Measurements from ENCODE around the gene PIP5KL1. TPM values are rescaled to one million over a fixed set of nuclear protein-coding genes. Genes with fewer than 3 reads are reported as not detected.

Gene PIP5KL1
- total RNA-seq, 1 donor from 2014 or later: 0.51 TPM

- no peak for DNase-seq
These were observed 17.7 kb downstream of the PIP5KL1 start for GRCh38 chr9:127912882-127913281.

- DNase-seq: no peak
These were observed 18.3 kb downstream of the PIP5KL1 start for GRCh38 chr9:127912296-127912695.

- DNase-seq: peak; percentile 58
These were observed 19.9 kb downstream of the PIP5KL1 start for GRCh38 chr9:127910613-127911205.

- no peak for DNase-seq
These were observed 20.7 kb downstream of the PIP5KL1 start for GRCh38 chr9:127909839-127910273.

GRCh38 chr9:127908660-127908926, 22.0 kb downstream of the PIP5KL1 start:
- DNase-seq: no peak

GRCh38 chr9:127907867-127908659, 22.5 kb downstream of the PIP5KL1 start:
- no peak for DNase-seq

GRCh38 chr9:127905788-127906191, 24.8 kb downstream of the PIP5KL1 start:
- no peak for DNase-seq

GRCh38 chr9:127905004-127905728, 25.4 kb downstream of the PIP5KL1 start:
- no peak for DNase-seq

- DNase-seq: no peak
These were observed 26.0 kb downstream of the PIP5KL1 start for GRCh38 chr9:127904561-127905003.

GRCh38 chr9:127903557-127904475, 26.8 kb downstream of the PIP5KL1 start:
- DNase-seq: peak; percentile 55

GRCh38 chr9:127899128-127899943, 31.2 kb downstream of the PIP5KL1 start, which contains the start of gene ST6GALNAC6:
TSS of gene ST6GALNAC6 (minus strand) at chr9:127899603. CDS start at chr9:127897981, 1,622 bp downstream.
- DNase-seq: peak; percentile 83

- peak; percentile 80 for DNase-seq
These were observed 32.0 kb downstream of the PIP5KL1 start for GRCh38 chr9:127898433-127899127.

- peak; percentile 79 for DNase-seq
These were observed 33.3 kb downstream of the PIP5KL1 start for GRCh38 chr9:127897193-127897692.

- DNase-seq: no peak
These were observed 34.0 kb downstream of the PIP5KL1 start for GRCh38 chr9:127896395-127897192.

- DNase-seq: no peak
These were observed 34.8 kb downstream of the PIP5KL1 start for GRCh38 chr9:127895811-127896210.

GRCh38 chr9:127893392-127893791, 37.2 kb downstream of the PIP5KL1 start:
- no peak for DNase-seq

GRCh38 chr9:127892831-127893230, 37.7 kb downstream of the PIP5KL1 start:
- DNase-seq: no peak

- DNase-seq: no peak
These were observed 40.5 kb downstream of the PIP5KL1 start for GRCh38 chr9:127890053-127890452.

- DNase-seq: no peak
These were observed 42.8 kb downstream of the PIP5KL1 start for GRCh38 chr9:127887792-127888191.
